ENCODE data around the gene TRMT1L. TPM values are rescaled to one million over a fixed set of nuclear protein-coding genes. Genes with fewer than 3 reads are reported as not detected.

The TRMT1L gene
- total RNA-seq, 2 donors from 2014 or later, result 14.8 to 20.1 TPM

DNA sequence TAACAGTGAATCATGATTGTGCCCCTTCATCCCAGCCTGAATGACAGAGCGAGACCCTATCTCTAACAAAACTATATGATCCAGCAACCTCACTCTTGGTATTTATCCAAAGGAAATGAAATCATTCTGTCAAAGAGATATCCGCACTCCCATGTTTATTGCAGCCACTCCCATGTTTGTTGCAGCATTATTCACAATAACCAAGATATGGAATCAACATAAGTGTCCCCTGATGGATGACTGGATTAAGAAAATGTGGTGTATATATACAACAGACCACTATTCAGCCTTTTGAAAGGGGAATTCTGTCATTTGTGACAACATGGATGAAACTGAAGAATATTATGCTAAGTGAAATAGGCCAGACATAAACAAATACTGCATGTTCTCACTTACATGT is 44.4 kb downstream of the TRMT1L start:
- no peak for DNase-seq
- H3K4me3 ChIP-seq, result no peak overlapping the region

DNA sequence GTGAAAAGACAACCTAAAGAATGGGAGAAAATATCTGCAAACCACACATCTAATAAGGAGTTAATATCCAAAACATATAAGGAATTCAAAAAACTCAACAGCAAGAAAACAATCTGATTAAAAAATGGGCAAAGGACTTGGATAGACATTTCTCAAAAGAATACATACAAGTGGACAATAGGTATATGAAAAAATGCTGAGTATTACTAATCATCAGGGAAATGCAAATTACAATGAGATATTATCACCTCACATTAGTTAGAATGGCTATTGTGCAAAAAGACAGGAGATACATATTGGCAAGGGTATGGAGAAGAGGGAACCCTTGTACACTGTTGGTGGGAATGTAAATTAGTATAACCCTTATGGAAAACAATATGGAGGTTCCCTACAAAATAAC is 44.9 kb downstream of the TRMT1L start:
- no peaks in the 10 kb centered on the region for H3K4me1 ChIP-seq
- H3K9me3 ChIP-seq, result no peaks in the 10 kb centered on the region
- no peak overlapping the region for H3K9ac ChIP-seq (ENCODE audit: low read depth in 2 of 2, low read length in 2 of 2)
- no peak for TF ChIP-seq CTCF (IDR thresholded peaks at IDR 0.05)
- H3K4me3 ChIP-seq, result no peak overlapping the region
- intact Hi-C loops (cut with DNase I), result no loop called here
- no peaks in the 10 kb centered on the region for H3K36me3 ChIP-seq
- no peaks in the 10 kb centered on the region for H3K27me3 ChIP-seq
- no peak for DNase-seq
- H3K27ac ChIP-seq, result no peak overlapping the region

More for the DNA sequence above, 44.4 kb downstream of the TRMT1L start:
- intact Hi-C loops (cut with DNase I), result no loop called here
- Histone ChIP-seq H3K9me3 (no peaks in the 10 kb centered on the region), H3K4me1 (no peaks in the 10 kb centered on the region), H3K9ac (ENCODE audit: low read depth in 2 of 2, low read length in 2 of 2) (no peak overlapping the region), H3K27ac (no peak overlapping the region), H3K27me3 (no peaks in the 10 kb centered on the region), H3K36me3 (no peaks in the 10 kb centered on the region)
- no peak for TF ChIP-seq CTCF (IDR thresholded peaks at IDR 0.05)

DNA sequence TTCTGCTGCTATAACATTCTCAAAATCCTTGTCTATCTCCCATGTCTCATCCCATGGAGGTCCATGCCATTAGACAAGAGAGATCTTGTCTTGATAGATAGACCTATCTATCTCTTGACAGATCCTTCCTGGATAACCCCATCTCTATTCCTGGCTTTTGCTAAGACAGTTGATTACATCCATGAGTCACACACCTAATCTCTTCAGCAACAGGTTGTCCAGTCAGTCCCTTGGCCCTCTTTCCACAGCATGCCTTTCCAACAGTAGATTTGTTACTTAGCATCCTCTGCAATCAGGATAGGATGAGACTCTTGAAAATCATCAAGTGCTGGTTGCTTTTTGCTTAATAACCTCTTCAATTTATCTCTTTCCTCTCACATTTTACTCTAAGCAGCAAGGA is 46.6 kb downstream of the TRMT1L start:
- H3K27me3 ChIP-seq, result no peaks in the 10 kb centered on the region
- TF ChIP-seq CTCF (IDR thresholded peaks at IDR 0.05), result no peak
- intact Hi-C loops (cut with DNase I), result no loop called here

GRCh38 chr1:185108321-185108720 is 48.4 kb downstream of the TRMT1L start:
- TF ChIP-seq CTCF (IDR thresholded peaks at IDR 0.05), result no peak
- DNase-seq, result no peak
- H3K4me3 ChIP-seq, result no peak overlapping the region
- no peak overlapping the region for H3K9ac ChIP-seq (ENCODE audit: low read depth in 2 of 2, low read length in 2 of 2)
- no peaks in the 10 kb centered on the region for H3K4me1 ChIP-seq
- no peaks in the 10 kb centered on the region for H3K9me3 ChIP-seq
- H3K27ac ChIP-seq, result no peak overlapping the region
- intact Hi-C loops (cut with DNase I), result no loop called here
- no peaks in the 10 kb centered on the region for H3K27me3 ChIP-seq
- no peaks in the 10 kb centered on the region for H3K36me3 ChIP-seq

More for the DNA sequence above, 46.6 kb downstream of the TRMT1L start:
- Histone ChIP-seq H3K4me1 (no peaks in the 10 kb centered on the region), H3K4me3 (no peak overlapping the region), H3K27ac (no peak overlapping the region), H3K9ac (ENCODE audit: low read depth in 2 of 2, low read length in 2 of 2) (no peak overlapping the region), H3K36me3 (no peaks in the 10 kb centered on the region), H3K9me3 (no peaks in the 10 kb centered on the region)
- DNase-seq, result no peak

DNA sequence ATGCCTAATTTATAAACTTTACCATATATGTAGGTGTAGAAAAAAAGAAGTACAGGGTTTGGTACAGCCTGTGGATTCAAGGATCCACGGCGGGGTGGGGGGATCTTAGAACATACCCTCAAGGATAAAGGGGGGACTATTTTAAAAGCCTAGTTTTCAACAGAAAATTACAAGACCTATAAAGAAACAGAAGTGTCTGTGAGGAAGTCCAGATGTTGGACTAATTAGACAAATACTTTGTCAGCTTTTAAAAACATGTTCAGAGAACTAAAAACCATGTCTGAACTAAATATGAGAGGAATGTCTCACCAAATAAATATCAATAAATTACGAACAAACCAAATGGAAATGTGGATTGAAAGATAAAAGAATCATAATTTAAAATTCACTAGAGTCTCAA is 51.6 kb downstream of the TRMT1L start:
- Histone ChIP-seq H3K9ac (ENCODE audit: low read depth in 2 of 2, low read length in 2 of 2) (no peak overlapping the region), H3K9me3 (no peaks in the 10 kb centered on the region), H3K4me1 (no peaks in the 10 kb centered on the region), H3K36me3 (no peaks in the 10 kb centered on the region), H3K27me3 (no peaks in the 10 kb centered on the region), H3K27ac (no peak overlapping the region), H3K4me3 (no peak overlapping the region)
- TF ChIP-seq CTCF (IDR thresholded peaks at IDR 0.05), result no peak
- intact Hi-C loops (cut with DNase I), result no loop called here
- no peak for DNase-seq

DNA sequence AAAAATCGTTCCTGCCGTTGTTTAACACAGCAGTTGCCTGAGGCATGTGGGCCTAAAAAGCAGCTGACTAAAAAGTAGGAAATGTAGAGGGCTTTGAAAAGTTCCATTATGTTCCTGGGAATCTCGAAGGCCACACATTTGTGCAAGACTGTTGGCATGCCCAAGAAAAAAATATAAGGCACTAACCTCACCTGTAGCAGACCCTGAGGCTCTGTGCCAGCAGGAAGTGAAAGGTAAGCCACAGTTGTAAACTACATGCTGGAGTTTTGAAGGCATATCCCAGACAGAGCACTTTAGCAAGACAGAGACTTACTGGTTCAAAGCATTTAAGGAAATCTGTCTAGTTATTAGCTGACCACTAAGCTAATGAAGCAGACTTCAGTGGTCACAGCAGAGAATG is 52.7 kb downstream of the TRMT1L start:
- DNase-seq, result peak; percentile 25

More for the DNA sequence above, 52.7 kb downstream of the TRMT1L start:
- H3K4me3 ChIP-seq, result no peak overlapping the region
- H3K9me3 ChIP-seq, result no peaks in the 10 kb centered on the region
- H3K4me1 ChIP-seq, result no peaks in the 10 kb centered on the region
- no peak for TF ChIP-seq CTCF (IDR thresholded peaks at IDR 0.05)
- no peaks in the 10 kb centered on the region for H3K27me3 ChIP-seq
- intact Hi-C loops (cut with DNase I), result no loop called here
- H3K36me3 ChIP-seq, result no peaks in the 10 kb centered on the region
- no peak overlapping the region for H3K27ac ChIP-seq
- H3K9ac ChIP-seq (ENCODE audit: low read depth in 2 of 2, low read length in 2 of 2), result no peak overlapping the region

Measured in colonic mucosa (tissue), 4 donors.